ENCODE data around the gene POLR3K. TPM values are rescaled to one million over a fixed set of nuclear protein-coding genes. Genes with fewer than 3 reads are reported as not detected.
A peak's percentile ranks its signal among the peaks of the same experiment; 100 is the strongest.

Gene POLR3K
- total RNA-seq, result 4.1 and 4.5 TPM in 2 replicates

GRCh38 chr16:53346-54236 is at the start of gene POLR3K, which contains the start of gene SNRNP25:
TSS of gene POLR3K (minus strand) at chr16:53608. CDS start at chr16:53586, 22 bp downstream.
TSS of gene SNRNP25 (plus strand) at chr16:53828. CDS start at chr16:54017, 189 bp downstream.
- peak; percentile 90 for DNase-seq (ENCODE audit: low read depth)

- peak; percentile 59 for DNase-seq (ENCODE audit: low read depth)
These were observed 48.9 kb upstream of the POLR3K start for GRCh38 chr16:102060-102855.

DNA sequence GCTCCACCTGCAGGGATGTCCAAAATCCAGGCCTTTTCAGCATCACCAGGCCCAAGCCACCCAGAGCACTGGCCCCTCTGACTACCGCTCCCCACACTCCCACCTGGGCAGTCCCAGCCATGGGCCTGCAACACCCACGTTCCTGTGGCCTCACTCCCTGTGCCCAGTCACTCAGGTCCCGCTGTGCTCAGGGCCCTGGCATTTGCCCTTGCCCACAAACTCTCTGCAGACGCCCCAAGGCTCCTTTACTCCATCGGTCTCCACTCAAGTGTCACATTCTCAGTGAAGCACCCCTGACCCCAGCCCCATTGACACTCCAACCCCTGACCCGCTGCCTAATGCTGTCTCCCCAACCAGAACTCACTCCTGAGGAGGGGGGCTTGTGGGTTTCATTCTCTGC is 48.2 kb upstream of the POLR3K start:
- peak; percentile 27 for DNase-seq (ENCODE audit: low read depth)

- DNase-seq (ENCODE audit: low read depth), result no peak
These were observed 47.6 kb upstream of the POLR3K start for GRCh38 chr16:100989-101388.

DNA sequence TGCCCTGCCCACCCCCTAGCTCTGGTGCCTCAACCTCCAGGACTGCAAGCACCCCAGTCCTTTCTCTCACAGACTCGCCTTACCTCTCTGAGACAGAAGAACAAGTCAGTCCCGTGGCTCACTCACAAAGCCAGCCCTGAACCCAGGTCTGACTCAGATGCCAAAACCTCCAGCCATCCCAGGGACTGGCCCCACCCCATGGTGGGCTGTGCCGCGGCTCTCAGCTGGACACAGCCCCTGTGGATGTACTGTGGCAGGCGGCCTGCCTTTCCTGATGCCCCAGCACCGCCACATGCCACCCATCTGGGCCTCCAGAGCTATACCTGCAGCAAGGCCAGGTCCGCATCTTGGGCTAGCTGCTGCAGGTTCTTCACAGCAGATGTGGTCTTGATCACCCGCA is 44.4 kb upstream of the POLR3K start:
- no peak for DNase-seq (ENCODE audit: low read depth)

DNA sequence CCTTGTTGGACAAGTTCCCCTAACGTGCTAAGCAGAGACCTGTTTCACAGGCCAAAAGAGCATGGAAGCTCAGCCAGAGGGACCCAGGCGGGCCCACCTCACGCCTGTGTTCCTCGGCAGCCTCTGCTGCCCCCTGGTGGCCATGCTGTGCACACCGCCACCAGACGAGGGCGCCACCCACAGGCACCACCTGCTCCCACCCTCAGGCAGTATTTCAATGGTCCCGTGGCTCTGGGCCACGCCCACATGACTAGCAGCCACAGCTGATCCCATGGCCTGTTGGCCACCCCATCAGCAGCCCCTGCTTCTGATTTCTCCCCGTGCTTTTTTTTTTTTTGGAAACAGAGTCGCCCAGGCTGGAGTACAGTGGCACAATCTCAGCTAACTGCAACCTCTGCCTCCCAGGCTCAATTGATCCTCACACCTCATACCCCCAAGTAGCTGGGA is 43.5 kb upstream of the POLR3K start:
- peak; percentile 75 for DNase-seq (ENCODE audit: low read depth)

- DNase-seq (ENCODE audit: low read depth), result no peak
These were observed 41.5 kb upstream of the POLR3K start for GRCh38 chr16:94918-95265.

DNA sequence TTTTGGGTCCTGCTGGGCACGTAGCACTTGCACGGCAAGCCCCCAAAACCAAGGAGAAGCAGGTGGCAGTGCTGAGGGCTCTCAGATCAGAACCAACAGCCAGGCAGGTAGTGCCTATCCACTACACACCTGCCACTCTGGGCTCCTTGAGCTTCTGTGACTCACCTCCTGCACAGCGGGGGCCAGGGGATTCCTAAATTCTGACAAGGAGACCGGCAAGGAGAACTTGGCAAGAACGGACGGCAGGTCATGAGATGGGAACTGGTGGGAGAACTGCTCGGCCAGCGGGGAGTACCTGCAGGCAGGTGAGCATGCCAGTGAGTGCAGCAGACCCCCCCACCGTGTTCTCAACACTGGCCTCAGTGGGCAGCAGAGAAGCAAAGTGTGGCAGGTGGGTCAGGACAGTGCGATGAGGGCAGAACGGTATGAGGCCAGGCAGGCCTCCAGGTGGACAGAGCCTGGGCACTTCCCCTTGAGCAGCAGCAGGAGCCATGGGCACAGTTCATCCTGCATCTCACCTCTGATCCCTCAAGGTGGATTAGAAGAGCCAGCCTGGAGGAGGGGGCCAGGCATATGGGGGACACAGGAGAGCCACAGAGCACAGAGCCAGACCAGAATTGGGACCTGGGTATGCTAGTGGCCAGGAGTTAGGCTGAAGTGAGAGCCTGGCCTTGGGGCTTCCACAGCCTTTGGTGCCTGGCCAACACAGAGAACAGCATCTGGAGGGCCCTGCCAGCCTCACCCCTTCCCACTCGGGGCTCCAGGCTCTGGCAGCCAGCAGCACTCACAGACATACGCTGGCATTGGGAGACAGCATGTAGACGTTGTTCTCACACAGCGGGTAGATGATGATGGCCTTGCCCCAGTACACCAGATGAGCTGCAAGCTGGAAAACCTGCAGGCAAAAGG is 39.3 kb upstream of the POLR3K start:
- no peak for DNase-seq (ENCODE audit: low read depth)

GRCh38 chr16:91484-91883 is 38.1 kb upstream of the POLR3K start:
- DNase-seq (ENCODE audit: low read depth), result no peak

- no peak for DNase-seq (ENCODE audit: low read depth)
These were observed 36.2 kb upstream of the POLR3K start for GRCh38 chr16:89391-90302.

DNA sequence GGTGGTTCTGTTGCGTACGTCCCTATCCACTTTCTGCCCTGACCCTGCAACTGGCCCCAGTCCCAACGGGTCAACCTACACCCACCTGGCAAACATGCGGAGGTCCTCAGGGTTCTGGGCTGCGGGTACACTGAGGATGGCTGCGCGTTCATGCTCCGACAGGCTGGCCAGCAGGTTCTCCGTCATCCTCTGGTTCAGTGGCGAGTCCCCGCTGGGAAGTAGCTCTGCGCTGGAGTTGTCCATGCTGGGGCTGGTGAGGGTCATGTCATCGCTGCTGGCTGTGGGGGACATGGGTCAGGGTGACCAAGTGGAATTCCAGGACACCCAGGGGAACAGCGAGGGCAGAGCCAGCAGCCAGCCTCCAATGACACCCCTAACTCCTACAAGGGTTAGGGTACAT is 35.2 kb upstream of the POLR3K start:
- DNase-seq (ENCODE audit: low read depth), result no peak

DNA sequence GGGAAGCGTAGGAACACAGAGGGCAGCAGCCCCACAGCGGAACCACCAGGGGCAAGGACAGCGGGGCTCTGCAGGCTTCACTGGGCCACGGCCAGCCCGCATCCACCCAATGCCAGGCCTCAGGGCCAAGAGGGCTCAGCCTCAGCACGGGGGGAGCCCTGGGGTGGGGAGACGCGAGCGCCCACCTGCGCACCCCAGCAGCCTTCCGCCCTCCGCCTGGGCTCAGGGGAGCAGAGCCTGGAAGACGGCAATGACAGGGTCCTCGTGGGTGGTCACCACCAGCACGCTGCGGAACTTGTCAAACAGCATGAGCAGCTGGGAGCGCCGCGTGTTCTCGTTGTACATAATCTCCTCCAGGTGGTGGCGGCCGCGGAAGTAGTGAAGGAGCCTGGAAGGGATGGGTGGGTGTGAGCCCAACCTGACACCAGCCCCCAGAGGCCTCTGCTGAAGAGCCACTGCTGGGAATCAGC is 33.1 kb upstream of the POLR3K start:
- DNase-seq (ENCODE audit: low read depth), result no peak

GRCh38 chr16:85865-86264 is 32.5 kb upstream of the POLR3K start:
- no peak for DNase-seq (ENCODE audit: low read depth)

DNA sequence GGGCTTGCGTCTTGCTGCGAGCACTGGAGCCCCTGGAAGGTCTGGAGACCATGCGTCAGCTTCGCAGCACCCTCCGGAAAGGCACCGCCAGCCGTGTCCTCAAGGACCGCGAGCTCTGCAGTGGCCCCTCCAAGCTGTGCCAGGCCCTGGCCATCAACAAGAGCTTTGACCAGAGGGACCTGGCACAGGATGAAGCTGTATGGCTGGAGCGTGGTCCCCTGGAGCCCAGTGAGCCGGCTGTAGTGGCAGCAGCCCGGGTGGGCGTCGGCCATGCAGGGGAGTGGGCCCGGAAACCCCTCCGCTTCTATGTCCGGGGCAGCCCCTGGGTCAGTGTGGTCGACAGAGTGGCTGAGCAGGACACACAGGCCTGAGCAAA is 32.0 kb upstream of the POLR3K start:
- DNase-seq (ENCODE audit: low read depth), result no peak

DNA sequence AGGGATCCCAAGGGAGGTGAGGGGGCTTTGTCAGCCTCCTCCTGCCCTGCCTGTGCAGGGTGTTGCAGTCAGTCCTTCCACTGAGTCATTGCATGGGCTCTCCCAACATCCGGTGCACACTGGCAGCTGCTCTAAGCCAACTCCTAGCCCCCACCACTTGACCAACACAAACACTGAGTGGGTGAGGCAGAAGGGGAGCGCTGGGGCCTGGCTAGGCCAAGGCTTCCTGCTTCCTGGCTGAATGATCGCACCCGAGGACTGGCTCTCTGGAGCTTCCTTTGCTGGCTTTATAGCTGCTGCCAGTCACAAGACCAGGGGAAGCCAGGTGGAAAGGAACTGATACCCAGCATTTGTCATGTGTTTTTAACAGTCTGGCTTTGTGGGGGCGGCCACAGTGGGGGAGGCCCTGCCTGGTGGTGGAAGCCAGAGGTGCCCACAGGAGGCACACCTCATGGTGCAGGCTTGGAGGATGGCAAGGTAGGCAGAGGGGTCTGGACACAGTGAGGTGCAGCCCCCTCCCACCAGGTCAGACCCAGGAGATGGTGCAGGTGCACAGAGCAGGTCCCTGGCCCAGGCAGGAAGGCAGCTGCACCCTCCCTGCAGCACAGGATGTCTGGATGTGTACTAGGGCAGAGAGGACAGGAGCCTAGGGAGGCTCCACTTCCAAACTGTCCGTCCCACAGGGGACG is 31.5 kb upstream of the POLR3K start:
- DNase-seq (ENCODE audit: low read depth), result peak; percentile 93

- no peak for DNase-seq (ENCODE audit: low read depth)
These were observed 30.6 kb upstream of the POLR3K start for GRCh38 chr16:83781-84615.

- no peak for DNase-seq (ENCODE audit: low read depth)
These were observed 29.7 kb upstream of the POLR3K start for GRCh38 chr16:83060-83603.

DNA sequence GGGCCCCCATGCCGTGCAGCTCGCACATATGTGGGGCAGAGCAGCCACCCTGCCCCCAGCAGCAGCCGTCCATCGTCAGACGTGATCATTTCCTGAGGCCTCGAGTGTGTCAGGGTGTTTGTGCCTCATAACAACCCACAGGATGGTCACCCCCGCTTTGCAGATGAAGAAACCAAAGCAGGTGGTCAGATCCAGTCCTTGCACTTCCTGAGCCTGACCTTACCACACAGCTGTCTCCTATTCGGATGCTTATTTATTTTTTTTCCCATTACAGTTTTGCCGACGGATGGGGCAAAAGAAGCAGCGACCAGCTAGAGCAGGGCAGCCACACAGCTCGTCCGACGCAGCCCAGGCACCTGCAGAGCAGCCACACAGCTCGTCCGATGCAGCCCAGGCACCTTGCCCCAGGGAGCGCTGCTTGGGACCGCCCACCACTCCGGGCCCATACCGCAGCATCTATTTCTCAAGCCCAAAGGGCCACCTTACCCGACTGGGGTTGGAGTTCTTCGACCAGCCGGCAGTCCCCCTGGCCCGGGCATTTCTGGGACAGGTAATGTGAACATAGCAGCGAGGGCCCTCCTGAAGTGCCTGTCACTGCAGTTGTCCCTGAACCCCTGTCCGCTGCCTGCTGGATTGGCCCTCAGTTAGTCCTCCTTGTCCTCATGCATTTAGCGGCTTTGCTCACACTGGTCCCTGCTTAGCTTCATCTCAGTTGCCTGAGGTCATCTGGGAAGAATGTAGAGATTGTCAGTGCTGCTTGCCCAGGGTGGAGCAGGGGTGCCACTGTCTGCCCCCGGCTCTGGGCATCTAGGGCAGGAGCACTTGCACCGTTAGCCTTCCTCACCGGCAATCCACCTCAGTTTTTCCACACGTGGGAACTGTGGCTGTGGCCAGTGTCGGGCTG is 26.0 kb upstream of the POLR3K start:
- no peak for DNase-seq (ENCODE audit: low read depth)

Data from renal cortical epithelial cell (primary cell).